ENCODE data around the gene SLC35D1.
"Not testable (repeated sequence)": the region's sequence is repeated elsewhere in the genome, so short reads cannot be mapped to it uniquely, and the experiment has no call there.

Gene SLC35D1

GRCh38 chr1:67053785-67054772 lies at the start of gene SLC35D1:
Gene SLC35D1, minus strand, starts transcription at chr1:67054148. Its CDS starts 135 bp downstream, at chr1:67054013.
- DNase-seq: peak; percentile 75

- no peak for DNase-seq
Observed at GRCh38 chr1:67103548-67103947, 49.6 kb upstream of the SLC35D1 start.

- DNase-seq: no peak
Observed at GRCh38 chr1:67100833-67101232, 46.9 kb upstream of the SLC35D1 start.

GRCh38 chr1:67097305-67097704 lies 43.4 kb upstream of the SLC35D1 start:
- DNase-seq: no peak

GRCh38 chr1:67094191-67094590 lies 40.2 kb upstream of the SLC35D1 start:
- DNase-seq: no peak

GRCh38 chr1:67089685-67090208 lies 35.8 kb upstream of the SLC35D1 start:
- no peak for DNase-seq

GRCh38 chr1:67088440-67088839 lies 34.5 kb upstream of the SLC35D1 start:
- no peak for DNase-seq

- DNase-seq: no peak
Observed at GRCh38 chr1:67085326-67085725, 31.4 kb upstream of the SLC35D1 start.

GRCh38 chr1:67084765-67085318 lies 30.9 kb upstream of the SLC35D1 start:
- no peak for DNase-seq

- DNase-seq: no peak
Observed at GRCh38 chr1:67078291-67078690, 24.3 kb upstream of the SLC35D1 start.

- no peak for DNase-seq
Observed at GRCh38 chr1:67077593-67077992, 23.6 kb upstream of the SLC35D1 start.

GRCh38 chr1:67072749-67073148 lies 18.8 kb upstream of the SLC35D1 start:
- no peak for DNase-seq

GRCh38 chr1:67067655-67068054 lies 13.7 kb upstream of the SLC35D1 start:
- DNase-seq: not testable (repeated sequence)

- DNase-seq: no peak
Observed at GRCh38 chr1:67062412-67062811, 8.5 kb upstream of the SLC35D1 start.

- DNase-seq: no peak
Observed at GRCh38 chr1:67061266-67061665, 7.3 kb upstream of the SLC35D1 start.

GRCh38 chr1:67060811-67061218 lies 6.9 kb upstream of the SLC35D1 start:
- DNase-seq: no peak

- DNase-seq: no peak
Observed at GRCh38 chr1:67059346-67059745, 5.4 kb upstream of the SLC35D1 start.

GRCh38 chr1:67058761-67059160 lies 4.8 kb upstream of the SLC35D1 start:
- no peak for DNase-seq

GRCh38 chr1:67058242-67058641 lies 4.3 kb upstream of the SLC35D1 start:
- no peak for DNase-seq

GRCh38 chr1:67053535-67053784 lies 488 bp downstream of the SLC35D1 start:
- peak; percentile 29 for DNase-seq

GRCh38 chr1:67052741-67053534 lies 1.0 kb downstream of the SLC35D1 start:
- no peak for DNase-seq

- DNase-seq: no peak
Observed at GRCh38 chr1:67051196-67051595, 2.8 kb downstream of the SLC35D1 start.

GRCh38 chr1:67044631-67045270 lies 9.2 kb downstream of the SLC35D1 start:
- DNase-seq: no peak
